ENCODE measurements around the gene CTDNEP1. TPM values are rescaled to one million over a fixed set of nuclear protein-coding genes. Genes with fewer than 3 reads are reported as not detected.

The CTDNEP1 gene
- total RNA-seq, 6 experiments from 2014 or later = 25.9 to 34.6 (median 31.9) TPM

DNA sequence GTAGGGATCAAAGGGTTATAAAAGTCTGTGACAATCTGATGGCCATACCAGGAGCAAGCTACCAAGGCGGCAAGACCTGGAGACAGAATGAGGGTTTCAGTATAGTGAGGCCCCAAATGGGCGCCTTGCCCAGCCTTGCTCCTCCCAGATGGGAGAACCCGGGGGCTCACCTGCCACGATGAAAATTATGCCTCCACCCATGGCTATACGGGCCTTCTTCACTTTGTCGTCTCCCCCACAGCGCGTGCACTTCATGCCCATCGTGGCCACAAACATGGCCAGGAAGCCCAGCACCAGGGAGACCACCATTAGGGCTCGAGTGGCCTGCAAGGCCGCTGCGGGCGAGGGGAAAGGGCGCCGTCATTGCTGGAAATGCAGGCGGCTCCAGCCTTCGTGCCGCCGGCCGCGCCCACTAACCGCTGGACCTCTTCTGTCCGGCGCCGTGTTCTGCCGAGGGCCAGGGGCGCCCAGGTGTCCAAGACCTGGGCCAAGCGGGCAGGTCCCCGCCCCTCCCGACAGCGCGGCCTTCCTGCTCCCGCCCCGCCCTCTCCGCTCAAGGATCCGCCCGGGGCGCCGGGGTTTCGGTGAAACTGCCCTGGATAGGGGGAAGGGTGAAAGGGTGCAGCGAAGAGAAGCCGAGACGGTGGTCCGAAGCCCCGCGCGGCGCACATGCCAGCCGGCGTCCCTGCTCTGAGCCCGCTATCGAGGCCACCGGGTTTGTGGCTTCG lies 9.3 kb upstream of the CTDNEP1 start:
- intact Hi-C loops (cut with DNase I) = no loop called here
- WGBS (ENCODE audit: insufficient coverage, low coverage, low lambda C conversion rate, missing lambda C conversion rate) = 0% methylated on average over 1 of the region's 54 CpGs
- peaks cover 0 to 50% (median 13%) of the 10 kb centered on the region in 4 donors for H3K4me1 ChIP-seq
- peaks cover 0 to 16% (median 5%) of the 10 kb centered on the region in 4 donors for H3K36me3 ChIP-seq
- peak; percentile 86 for TF ChIP-seq POLR2A (IDR thresholded peaks at IDR 0.05)
- TF ChIP-seq, protein P1, sequence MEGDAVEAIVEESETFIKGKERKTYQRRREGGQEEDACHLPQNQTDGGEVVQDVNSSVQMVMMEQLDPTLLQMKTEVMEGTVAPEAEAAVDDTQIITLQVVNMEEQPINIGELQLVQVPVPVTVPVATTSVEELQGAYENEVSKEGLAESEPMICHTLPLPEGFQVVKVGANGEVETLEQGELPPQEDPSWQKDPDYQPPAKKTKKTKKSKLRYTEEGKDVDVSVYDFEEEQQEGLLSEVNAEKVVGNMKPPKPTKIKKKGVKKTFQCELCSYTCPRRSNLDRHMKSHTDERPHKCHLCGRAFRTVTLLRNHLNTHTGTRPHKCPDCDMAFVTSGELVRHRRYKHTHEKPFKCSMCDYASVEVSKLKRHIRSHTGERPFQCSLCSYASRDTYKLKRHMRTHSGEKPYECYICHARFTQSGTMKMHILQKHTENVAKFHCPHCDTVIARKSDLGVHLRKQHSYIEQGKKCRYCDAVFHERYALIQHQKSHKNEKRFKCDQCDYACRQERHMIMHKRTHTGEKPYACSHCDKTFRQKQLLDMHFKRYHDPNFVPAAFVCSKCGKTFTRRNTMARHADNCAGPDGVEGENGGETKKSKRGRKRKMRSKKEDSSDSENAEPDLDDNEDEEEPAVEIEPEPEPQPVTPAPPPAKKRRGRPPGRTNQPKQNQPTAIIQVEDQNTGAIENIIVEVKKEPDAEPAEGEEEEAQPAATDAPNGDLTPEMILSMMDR (IDR thresholded peaks at IDR 0.05) = no peak
- H3K27me3 ChIP-seq = no peaks in the 10 kb centered on the region
- no peaks in the 10 kb centered on the region for H3K9me3 ChIP-seq
- DNase-seq = peak; percentile 87 to 90 (median 89)
- peak overlapping the region; percentile 96 to 99 (median 98) for H3K27ac ChIP-seq
- peak; percentile 70 to 84 (median 74) for ATAC-seq
- peak overlapping the region; percentile 64 to 73 (median 66) for H3K4me3 ChIP-seq

DNA sequence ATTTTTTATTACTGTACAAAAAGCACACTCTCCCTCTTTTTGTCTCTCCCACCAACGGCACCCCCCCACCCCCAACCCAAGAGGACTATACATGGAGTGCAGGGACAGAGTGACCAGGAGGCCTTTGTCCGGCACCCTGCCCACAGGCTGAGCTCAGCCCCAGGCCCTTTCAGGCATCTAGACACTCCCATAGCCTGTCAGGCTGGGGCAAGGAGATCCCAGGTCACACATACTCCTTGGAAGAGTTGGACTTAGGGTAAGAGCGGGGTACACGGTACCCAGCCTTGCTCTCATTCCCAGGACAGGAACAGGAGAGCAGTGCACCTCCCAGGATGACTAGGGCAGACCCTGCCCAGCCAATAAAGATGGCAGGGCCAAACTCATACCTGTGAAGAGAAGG lies 8.6 kb upstream of the CTDNEP1 start:
- Histone ChIP-seq H3K27me3 (no peaks in the 10 kb centered on the region), H3K4me3 (peak overlapping the region; percentile 64 to 73 (median 66)), H3K9me3 (no peaks in the 10 kb centered on the region), H3K36me3 (peaks cover 0 to 19% (median 5%) of the 10 kb centered on the region in 4 donors), H3K4me1 (peaks cover 0 to 50% (median 13%) of the 10 kb centered on the region in 4 donors), H3K27ac (peak overlapping the region; percentile 96 to 99 (median 98))
- no peak for TF ChIP-seq POLR2A (IDR thresholded peaks at IDR 0.05)
- TF ChIP-seq, protein P1 (IDR thresholded peaks at IDR 0.05) = no peak
- ATAC-seq (peak in 3 of 4 donors; percentile 3 to 12 (median 4)), DNase-seq (no peak)
- 20% methylated on average over 1 of the region's 4 CpGs for WGBS (ENCODE audit: insufficient coverage, low coverage, low lambda C conversion rate, missing lambda C conversion rate)
- intact Hi-C loops (cut with DNase I) = no loop called here

DNA sequence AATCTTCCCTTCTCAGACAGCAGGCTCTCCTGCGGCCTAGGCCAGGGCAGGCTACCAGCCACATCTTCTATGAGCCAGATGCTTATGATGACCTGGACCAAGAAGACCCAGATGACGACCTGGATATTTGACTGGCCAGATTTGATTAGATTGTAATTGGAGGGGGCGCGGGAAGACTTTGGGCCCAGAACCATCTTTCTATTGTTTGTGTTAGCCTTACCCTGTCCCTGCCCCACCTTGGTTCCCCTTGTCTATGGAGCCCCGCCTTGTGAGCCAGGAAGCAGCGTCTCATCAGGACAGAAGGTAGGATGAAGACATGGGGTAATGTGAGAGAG lies 8.0 kb upstream of the CTDNEP1 start:
- Histone ChIP-seq H3K36me3 (peaks cover 0 to 26% (median 6%) of the 10 kb centered on the region in 4 donors), H3K4me3 (peak overlapping the region; percentile 64 to 73 (median 66)), H3K4me1 (peaks cover 0 to 50% (median 13%) of the 10 kb centered on the region in 4 donors), H3K27ac (peak overlapping the region; percentile 96 to 99 (median 98)), H3K27me3 (no peaks in the 10 kb centered on the region), H3K9me3 (no peaks in the 10 kb centered on the region)
- intact Hi-C loops (cut with DNase I) = no loop called here
- WGBS (ENCODE audit: insufficient coverage, low coverage, low lambda C conversion rate, missing lambda C conversion rate) = 76% methylated on average over 4 of the region's 6 CpGs
- DNase-seq (no peak), ATAC-seq (peak in 2 of 4 donors; percentile 0 to 2)
- TF ChIP-seq, protein P1 (IDR thresholded peaks at IDR 0.05) = no peak
- no peak for TF ChIP-seq POLR2A (IDR thresholded peaks at IDR 0.05)

DNA sequence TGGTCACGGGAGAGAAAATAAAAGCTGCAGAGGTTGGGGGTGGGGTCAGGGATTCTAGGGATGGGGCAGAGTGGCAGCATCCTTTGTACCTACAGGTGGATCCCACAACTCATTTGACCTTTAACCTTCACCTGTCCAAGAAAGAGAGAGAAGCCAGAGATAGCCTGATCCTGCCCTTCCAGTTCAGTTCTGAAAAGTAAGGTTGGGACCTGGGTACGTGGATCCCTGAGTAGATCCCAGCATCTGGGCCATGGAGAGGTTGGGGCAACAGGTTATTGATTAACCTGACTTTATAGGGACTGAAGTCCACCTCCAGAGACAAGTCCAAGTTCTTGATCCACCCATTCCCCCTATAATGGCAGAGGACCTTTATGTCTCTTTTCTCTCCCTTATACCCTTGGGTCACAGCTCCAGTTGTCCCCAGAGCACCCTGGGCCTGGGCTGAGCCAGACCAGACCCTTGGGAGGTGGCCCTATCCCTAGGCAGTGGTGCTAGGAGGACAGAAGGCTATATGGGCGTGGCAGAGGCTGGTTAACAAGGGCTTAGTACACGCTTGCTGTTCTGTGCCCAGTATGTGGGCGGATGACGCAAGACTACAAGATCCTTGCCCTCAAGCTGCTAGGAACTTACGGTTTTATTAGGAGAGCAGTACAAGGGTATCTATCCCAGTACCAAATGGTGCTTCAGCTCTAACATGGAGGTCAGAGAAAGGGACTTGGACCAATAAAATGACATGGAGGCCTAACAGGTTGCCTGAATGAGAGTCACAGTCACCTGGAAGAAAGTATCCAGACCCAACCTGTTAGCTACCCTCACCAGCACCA lies 7.4 kb upstream of the CTDNEP1 start:
- ATAC-seq = peak; percentile 66 to 78 (median 74)
- peak overlapping the region; percentile 64 to 73 (median 66) for H3K4me3 ChIP-seq
- intact Hi-C loops (cut with DNase I) = no loop called here
- H3K36me3 ChIP-seq = peaks cover 0 to 26% (median 7%) of the 10 kb centered on the region in 4 donors
- H3K9me3 ChIP-seq = no peaks in the 10 kb centered on the region
- H3K27ac ChIP-seq = peak overlapping the region; percentile 96 to 99 (median 98)
- TF ChIP-seq POLR2A (IDR thresholded peaks at IDR 0.05) = peak; percentile 83
- TF ChIP-seq, protein P1 (IDR thresholded peaks at IDR 0.05) = no peak
- WGBS (ENCODE audit: insufficient coverage, low coverage, low lambda C conversion rate, missing lambda C conversion rate) = 24% methylated on average over 7 of the region's 7 CpGs
- H3K27me3 ChIP-seq = no peaks in the 10 kb centered on the region
- peaks cover 0 to 50% (median 13%) of the 10 kb centered on the region in 4 donors for H3K4me1 ChIP-seq
- DNase-seq = peak; percentile 76 to 90 (median 88)

All from right lobe of liver (tissue), 6 donors.